NCI-H146 (cell line): ENCODE measurements around the gene LYSMD1.
"Not testable (repeated sequence)": the region's sequence is repeated elsewhere in the genome, so short reads cannot be mapped to it uniquely, and the experiment has no call there.

Experiments used
- DNase-seq: peaks from one replicate; lab custom pipeline; 2025; lab: John Stamatoyannopoulos, UW

LYSMD1 gene, protein sequence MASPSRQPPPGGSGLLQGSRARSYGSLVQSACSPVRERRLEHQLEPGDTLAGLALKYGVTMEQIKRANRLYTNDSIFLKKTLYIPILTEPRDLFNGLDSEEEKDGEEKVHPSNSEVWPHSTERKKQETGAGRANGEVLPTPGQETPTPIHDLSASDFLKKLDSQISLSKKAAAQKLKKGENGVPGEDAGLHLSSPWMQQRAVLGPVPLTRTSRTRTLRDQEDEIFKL

GRCh38 chr1:151165738-151166504 is at the start of gene LYSMD1, which contains the start of gene SCNM1:
TSS of gene LYSMD1 (minus strand) at chr1:151165902. CDS start at chr1:151165258, 644 bp downstream.
TSS of gene SCNM1 (plus strand) at chr1:151166144. CDS start at chr1:151166153, 9 bp downstream.
- DNase-seq, result peak; percentile 98

- no peak for DNase-seq
These were observed 47.9 kb upstream of the LYSMD1 start for GRCh38 chr1:151213560-151213959.

GRCh38 chr1:151211972-151212705 is 46.4 kb upstream of the LYSMD1 start:
- DNase-seq, result no peak

GRCh38 chr1:151210830-151211229 is 45.1 kb upstream of the LYSMD1 start:
- DNase-seq, result no peak

GRCh38 chr1:151205381-151205965 is 39.8 kb upstream of the LYSMD1 start:
- DNase-seq, result not testable (repeated sequence)

DNA sequence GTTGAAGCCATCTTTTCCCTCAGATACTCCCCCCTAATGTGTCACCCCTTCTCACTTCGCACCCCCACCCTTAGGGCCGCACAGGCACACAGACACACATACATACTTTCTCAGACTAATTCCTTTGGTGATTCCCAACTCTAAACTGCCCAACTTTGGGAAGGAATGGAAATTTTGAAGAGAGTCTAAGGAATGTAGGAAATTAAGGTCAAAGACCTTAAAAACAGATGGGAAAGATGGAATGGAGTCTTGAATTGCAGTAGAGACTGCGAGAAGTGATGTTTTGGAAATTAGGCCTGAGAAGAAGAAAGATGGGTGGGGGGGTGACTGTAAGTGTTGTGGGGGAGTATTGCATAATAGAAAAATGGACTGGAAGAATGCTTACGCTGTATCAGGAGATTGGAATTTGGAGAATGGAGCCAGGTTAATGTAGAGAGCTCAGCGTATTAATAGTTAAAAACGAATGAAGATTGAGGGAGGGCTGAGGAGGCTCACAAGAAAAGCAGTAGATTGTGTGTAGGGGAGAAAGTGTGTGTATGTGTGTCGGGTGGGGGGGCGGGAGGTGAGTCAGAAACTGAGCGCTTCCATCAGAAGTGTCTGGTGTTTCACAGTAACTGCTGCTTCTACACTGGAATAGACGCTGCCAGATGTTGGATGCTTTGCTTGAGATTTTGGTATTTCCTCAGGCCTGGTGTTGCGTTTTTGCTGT is 34.3 kb upstream of the LYSMD1 start:
- DNase-seq, result no peak

- DNase-seq, result peak; percentile 98
These were observed 32.8 kb upstream of the LYSMD1 start, which contains the start of gene PIP5K1A for GRCh38 chr1:151198254-151199127. TSS of gene PIP5K1A (plus strand) at chr1:151198552. CDS start at chr1:151198997, 445 bp downstream.

GRCh38 chr1:151197863-151198253 is 32.2 kb upstream of the LYSMD1 start:
- peak; percentile 59 for DNase-seq

DNA sequence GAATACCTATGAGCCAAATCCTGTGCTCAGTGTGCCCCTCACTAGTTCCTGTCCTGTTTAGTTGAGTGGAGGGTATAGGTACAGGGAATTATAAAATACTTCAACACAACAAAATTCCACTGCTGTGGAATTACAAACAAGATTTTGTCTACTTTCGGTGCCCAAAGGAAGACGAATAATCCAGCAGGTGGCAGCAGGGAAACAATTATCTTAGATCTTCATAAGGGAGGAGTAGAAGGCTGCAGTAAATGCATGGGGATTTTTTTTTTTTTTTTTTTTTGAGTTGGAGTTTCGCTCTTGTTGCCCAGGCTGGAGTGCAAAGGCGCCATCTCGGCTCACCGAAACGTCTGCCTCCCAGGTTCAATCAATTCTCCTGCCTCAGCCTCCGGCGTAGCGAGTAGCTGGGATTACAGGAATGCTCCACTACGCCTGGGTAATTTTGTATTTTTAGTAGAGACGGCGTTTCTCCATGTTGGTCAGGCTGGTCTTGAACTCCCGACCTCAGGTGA is 30.6 kb upstream of the LYSMD1 start:
- DNase-seq, result peak; percentile 84

DNA sequence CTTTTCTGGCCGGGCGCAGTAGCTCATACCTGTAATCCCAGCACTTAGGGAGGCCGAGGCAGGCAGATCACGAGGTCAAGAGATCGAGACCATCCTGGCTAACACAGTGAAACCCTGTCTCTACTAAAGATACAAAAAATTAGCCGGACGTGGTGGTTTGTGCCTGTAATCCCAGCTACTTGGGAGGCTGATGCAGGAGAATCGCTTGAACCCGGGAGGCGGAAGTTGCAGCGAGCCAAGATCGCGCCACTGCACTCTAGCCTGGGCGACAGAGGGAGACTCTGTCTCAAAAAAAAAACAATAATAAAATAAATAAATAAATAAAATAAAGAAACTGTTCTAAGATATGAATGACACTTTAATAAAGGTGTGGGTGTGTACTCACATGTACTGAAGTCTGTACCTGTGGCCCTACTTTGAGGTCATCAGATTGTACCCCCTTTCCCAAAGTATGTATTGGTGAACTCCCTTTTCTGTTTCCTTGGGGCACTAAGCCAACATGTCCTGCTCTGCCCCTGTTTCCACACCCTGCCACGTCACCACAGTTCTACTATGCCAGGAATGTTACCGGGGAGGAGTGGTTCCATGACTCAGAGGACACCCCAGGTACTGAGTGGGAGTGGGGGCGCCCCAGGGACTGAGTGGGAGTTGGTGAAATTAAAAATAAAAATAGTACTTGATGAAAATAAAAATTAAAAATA is 29.3 kb upstream of the LYSMD1 start:
- DNase-seq, result not testable (repeated sequence)

GRCh38 chr1:151193856-151194255 is 28.2 kb upstream of the LYSMD1 start:
- no peak for DNase-seq

GRCh38 chr1:151193304-151193703 is 27.6 kb upstream of the LYSMD1 start:
- DNase-seq, result no peak

DNA sequence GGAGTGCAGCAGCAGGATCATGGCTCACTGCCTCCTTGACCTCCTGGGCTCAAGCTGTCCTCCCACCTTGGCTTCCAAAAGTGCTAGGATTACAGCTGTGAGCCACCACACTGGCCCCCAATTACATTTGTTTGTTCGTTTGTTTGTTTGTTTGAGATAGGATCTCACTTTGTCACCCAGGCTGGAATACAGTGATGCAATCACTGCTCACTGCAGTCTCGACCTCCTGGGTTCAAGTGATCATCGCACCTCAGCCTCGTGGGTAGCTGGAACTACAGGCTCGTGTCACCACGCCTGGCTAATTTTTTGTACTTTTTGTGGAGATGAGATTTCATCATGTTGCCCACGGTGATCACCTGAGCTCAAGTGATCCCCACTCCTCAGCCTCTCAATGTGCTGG is 26.3 kb upstream of the LYSMD1 start:
- DNase-seq, result no peak

DNA sequence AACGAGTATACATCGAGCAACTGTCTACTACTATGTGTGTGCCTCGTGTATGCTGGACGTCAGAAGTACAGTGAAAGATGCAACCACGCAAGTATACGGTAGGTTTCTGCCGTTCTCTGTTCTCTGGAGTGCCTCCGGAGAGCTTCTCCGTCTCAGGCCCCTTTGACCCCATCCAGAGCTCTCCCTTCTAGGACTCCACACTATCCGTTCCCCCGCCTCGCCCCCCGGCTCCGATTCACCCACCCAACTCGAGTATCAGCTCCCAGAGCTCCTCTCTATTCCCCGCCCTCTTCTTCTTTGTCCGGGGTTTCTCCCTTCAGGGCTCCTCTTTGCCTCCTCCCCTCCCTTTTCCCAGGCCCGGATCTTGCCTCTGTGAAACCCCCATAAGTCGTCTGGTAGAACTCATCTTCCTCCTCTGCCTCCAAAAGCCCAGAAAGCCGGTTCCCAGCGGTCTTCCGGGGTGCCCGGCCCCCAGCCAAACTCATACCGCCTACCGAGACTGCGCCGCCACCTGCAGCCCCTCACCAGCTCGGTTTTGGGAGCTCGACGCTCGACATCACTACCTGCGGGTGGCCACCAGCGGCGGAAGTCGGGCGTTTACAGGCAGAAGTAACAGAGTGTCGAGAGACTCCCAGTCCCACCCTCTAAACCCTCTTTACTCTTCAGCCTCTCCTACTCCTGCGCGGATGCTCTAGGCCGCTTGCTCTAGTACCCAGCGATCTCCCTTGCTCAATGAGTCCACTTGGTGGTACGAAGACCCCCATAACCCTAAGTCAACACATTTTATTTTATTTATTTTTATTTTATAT is 24.1 kb upstream of the LYSMD1 start, which contains the start of gene VPS72:
TSS of gene VPS72 (minus strand) at position 561 of the 809 bp plus-strand sequence. CDS start at position 485, 76 bp downstream.
- DNase-seq, result peak; percentile 91

- not testable (repeated sequence) for DNase-seq
These were observed 23.0 kb upstream of the LYSMD1 start for GRCh38 chr1:151188667-151189066.

DNA sequence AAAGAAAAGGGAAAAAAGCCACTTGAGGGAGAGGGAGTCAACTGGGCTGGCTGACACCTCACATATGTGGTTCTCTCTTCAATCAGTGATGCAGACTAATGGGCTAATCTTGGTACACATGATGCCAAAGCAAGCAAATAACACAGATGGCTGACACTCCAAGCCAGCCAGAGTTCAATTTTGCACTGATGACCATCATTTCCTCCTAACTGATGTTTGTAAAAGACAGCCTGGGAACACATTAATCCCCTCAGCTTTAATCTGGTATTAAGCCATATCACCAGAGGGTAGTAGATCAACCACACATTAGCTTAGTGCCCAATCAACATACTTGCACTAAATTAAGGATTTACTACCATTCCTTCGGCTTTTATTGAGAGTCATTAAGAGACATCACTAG is 21.5 kb upstream of the LYSMD1 start:
- DNase-seq, result no peak

- no peak for DNase-seq
These were observed 18.5 kb upstream of the LYSMD1 start for GRCh38 chr1:151184211-151184610.

DNA sequence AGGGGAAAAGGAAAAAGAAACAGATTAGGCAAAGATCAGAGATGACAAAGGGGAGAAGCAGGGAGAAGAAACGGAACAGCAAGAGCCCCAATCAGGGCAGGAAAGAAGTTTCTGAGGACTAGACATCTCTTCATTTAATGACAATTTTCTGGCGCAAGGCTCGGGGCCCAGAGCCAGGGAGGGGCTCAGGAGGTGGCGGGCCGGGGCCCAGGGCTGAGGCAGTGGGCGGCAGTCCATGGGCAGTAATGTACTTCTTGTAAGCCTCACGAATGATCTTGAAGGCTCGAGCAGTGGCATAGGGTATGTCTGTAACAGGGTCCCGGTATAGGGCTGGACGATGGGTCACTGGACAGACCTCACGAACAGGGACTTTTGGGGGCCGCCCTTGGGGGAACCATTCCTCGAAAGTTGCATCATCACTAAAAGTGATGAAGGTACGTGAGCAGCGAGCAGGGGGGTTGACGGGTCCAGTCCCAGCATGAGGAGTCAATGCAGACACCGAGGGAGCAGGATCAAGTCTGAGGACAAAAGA is 10.9 kb upstream of the LYSMD1 start:
- DNase-seq, result no peak
